Parathyroid adenoma (tissue), 2 donors: ENCODE results near the gene GRK1.

Source experiments
- H2AFZ ChIP-seq: fragments of 300-600 bp; sonication (generic); one replicate; pipeline ENCODE4 v1.7.0; 2017; ENCODE audit warnings: antibody characterized with exemption, mild to moderate bottlenecking
- H3K27ac ChIP-seq: fragments of 300-600 bp; sonication (generic); one replicate; pipeline ENCODE4 v1.7.0; 2017
- H3K27me3 ChIP-seq: fragments of 300-600 bp; sonication (generic); one replicate; pipeline ENCODE4 v1.7.0; 2017; ENCODE audit warnings: low read length; ENCODE audit not compliant: control insufficient read depth, insufficient read depth
- H3K36me3 ChIP-seq: fragments of 300-600 bp; sonication (generic); one replicate; pipeline ENCODE4 v1.7.0; 2017; ENCODE audit warnings: low read length; ENCODE audit not compliant: control insufficient read depth, insufficient read depth
- H3K4me1 ChIP-seq: fragments of 300-600 bp; sonication (generic); one replicate; pipeline ENCODE4 v1.7.0; 2017; ENCODE audit warnings: control low read depth
- H3K4me2 ChIP-seq: fragments of 300-600 bp; sonication (generic); one replicate; pipeline ENCODE4 v1.7.0; 2017; ENCODE audit warnings: low read length
- H3K4me3 ChIP-seq: fragments of 300-600 bp; sonication (generic); one replicate; pipeline ENCODE4 v1.7.0; 2017; ENCODE audit warnings: low read depth, low read length
- H3K79me2 ChIP-seq: fragments of 300-600 bp; sonication (generic); one replicate; pipeline ENCODE4 v1.7.0; 2017; ENCODE audit warnings: control low read depth
- H3K9ac ChIP-seq: fragments of 300-600 bp; sonication (generic); one replicate; pipeline ENCODE4 v1.7.0; 2017; ENCODE audit warnings: mild to moderate bottlenecking
- H3K9me3 ChIP-seq: fragments of 300-600 bp; sonication (generic); one replicate; pipeline ENCODE4 v1.7.0; 2017; ENCODE audit warnings: low read length; ENCODE audit not compliant: control insufficient read depth
- CTCF ChIP-seq: fragments of 300-600 bp; sonication (generic); IDR thresholded peaks from one replicate; pipeline ENCODE4 v1.7.0; 2017; ENCODE audit warnings: antibody characterized with exemption, mild to moderate bottlenecking
- donor health status: primary hyperparathyroidism.

The GRK1 gene

GRCh38 chr13:113739527-113740285 lies 72.7 kb downstream of the GRK1 start:
- Histone ChIP-seq H3K79me2 (no peaks in the 10 kb centered on the region), H2AFZ (no peak overlapping the region), H3K27me3 (no peaks in the 10 kb centered on the region), H3K4me2 (no peak overlapping the region), H3K4me1 (no peaks in the 10 kb centered on the region), H3K9ac (no peak overlapping the region), H3K9me3 (no peaks in the 10 kb centered on the region), H3K4me3 (no peak overlapping the region), H3K36me3 (no peaks in the 10 kb centered on the region), H3K27ac (no peak overlapping the region)
- TF ChIP-seq CTCF = no peak

GRCh38 chr13:113740286-113740556 lies 73.2 kb downstream of the GRK1 start:
- H3K27me3 ChIP-seq = no peaks in the 10 kb centered on the region
- H3K9me3 ChIP-seq = no peaks in the 10 kb centered on the region
- H3K36me3 ChIP-seq = no peaks in the 10 kb centered on the region
- no peak for TF ChIP-seq CTCF
- H3K4me3 ChIP-seq = no peak overlapping the region
- no peak overlapping the region for H2AFZ ChIP-seq
- no peak overlapping the region for H3K9ac ChIP-seq
- no peak overlapping the region for H3K4me2 ChIP-seq
- H3K4me1 ChIP-seq = no peaks in the 10 kb centered on the region
- H3K79me2 ChIP-seq = no peaks in the 10 kb centered on the region
- H3K27ac ChIP-seq = no peak overlapping the region

GRCh38 chr13:113740661-113741060 lies 73.6 kb downstream of the GRK1 start:
- H3K36me3 ChIP-seq = no peaks in the 10 kb centered on the region
- H3K4me2 ChIP-seq = no peak overlapping the region
- H3K79me2 ChIP-seq = no peaks in the 10 kb centered on the region
- H3K4me3 ChIP-seq = no peak overlapping the region
- H3K27ac ChIP-seq = no peak overlapping the region
- H3K9me3 ChIP-seq = no peaks in the 10 kb centered on the region
- no peak overlapping the region for H2AFZ ChIP-seq
- no peaks in the 10 kb centered on the region for H3K27me3 ChIP-seq
- H3K4me1 ChIP-seq = no peaks in the 10 kb centered on the region
- no peak overlapping the region for H3K9ac ChIP-seq
- TF ChIP-seq CTCF = no peak

- no peak overlapping the region for H2AFZ ChIP-seq
- H3K4me3 ChIP-seq = no peak overlapping the region
- H3K4me1 ChIP-seq = no peaks in the 10 kb centered on the region
- H3K27me3 ChIP-seq = no peaks in the 10 kb centered on the region
- no peak overlapping the region for H3K4me2 ChIP-seq
- no peak for TF ChIP-seq CTCF
- no peaks in the 10 kb centered on the region for H3K9me3 ChIP-seq
- H3K36me3 ChIP-seq = no peaks in the 10 kb centered on the region
- H3K27ac ChIP-seq = no peak overlapping the region
- H3K9ac ChIP-seq = no peak overlapping the region
- H3K79me2 ChIP-seq = no peaks in the 10 kb centered on the region
These were observed 74.2 kb downstream of the GRK1 start for GRCh38 chr13:113741191-113741668.

GRCh38 chr13:113742000-113742441 lies 75.0 kb downstream of the GRK1 start:
- Histone ChIP-seq H3K79me2 (no peaks in the 10 kb centered on the region), H3K9ac (no peak overlapping the region), H3K9me3 (no peaks in the 10 kb centered on the region), H3K4me2 (no peak overlapping the region), H3K36me3 (no peaks in the 10 kb centered on the region), H3K27me3 (no peaks in the 10 kb centered on the region), H2AFZ (no peak overlapping the region), H3K4me1 (no peaks in the 10 kb centered on the region), H3K4me3 (no peak overlapping the region), H3K27ac (no peak overlapping the region)
- no peak for TF ChIP-seq CTCF
